NOMO-1 treated with DMSO at 0.1 percent for 48 hours (cell line): ENCODE data around the gene MFAP4.
A peak's percentile ranks its signal among the peaks of the same experiment; 100 is the strongest.

Experiments used
- DNase-seq: peaks from one replicate; lab custom pipeline; 2025; ENCODE audit not compliant: unreplicated experiment; lab: John Stamatoyannopoulos, UW

The MFAP4 gene

DNA sequence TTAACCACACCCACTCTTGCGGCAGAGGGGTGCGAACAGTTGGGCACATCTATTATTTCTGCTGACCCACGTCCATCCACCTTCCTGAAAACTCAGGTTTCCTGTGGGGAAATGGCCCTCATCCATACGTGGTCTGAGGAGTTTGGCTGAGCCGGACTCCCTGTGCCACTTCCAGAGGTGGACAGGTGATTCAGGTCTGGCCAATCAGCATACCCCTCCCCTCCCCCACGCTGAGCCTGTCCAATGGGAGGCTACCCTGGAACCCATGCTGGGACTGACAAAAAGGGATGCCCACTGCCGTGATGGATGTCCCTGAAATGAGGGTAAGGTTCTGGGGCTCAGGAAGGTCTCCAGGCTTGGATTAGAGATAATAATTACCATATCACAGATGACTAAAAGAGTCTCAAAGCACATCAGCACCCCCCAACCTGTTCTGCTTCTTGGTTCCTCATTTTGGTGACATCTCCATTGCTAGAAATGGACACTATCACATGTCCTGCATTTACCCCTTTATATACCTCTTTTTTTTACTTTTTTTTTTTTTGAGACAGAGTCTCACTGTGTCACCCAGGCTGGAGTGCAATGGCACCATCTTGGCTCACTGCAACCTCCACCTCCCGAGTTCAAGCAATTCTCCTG is 14.0 kb downstream of the MFAP4 start:
- peak; percentile 54 for DNase-seq

DNA sequence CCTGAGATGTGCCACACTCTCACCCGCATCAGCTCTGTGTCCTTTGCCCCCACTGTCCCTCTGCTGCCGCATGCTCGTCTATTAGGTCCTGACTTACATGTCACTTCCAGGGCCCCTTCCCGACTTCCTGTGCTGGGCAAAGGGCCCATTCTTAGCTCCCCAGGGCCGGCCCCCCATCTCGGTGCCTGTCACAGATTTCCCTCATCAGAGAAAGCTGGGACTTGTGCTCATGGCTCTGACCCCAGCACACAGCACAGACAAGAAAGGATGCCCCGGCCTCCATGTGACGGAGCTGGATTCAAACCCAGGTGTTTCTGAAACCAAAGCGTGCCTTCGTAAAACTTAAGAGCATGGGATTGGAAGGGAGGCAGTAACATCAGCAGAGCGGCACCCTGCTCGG is 14.6 kb downstream of the MFAP4 start:
- no peak for DNase-seq

DNA sequence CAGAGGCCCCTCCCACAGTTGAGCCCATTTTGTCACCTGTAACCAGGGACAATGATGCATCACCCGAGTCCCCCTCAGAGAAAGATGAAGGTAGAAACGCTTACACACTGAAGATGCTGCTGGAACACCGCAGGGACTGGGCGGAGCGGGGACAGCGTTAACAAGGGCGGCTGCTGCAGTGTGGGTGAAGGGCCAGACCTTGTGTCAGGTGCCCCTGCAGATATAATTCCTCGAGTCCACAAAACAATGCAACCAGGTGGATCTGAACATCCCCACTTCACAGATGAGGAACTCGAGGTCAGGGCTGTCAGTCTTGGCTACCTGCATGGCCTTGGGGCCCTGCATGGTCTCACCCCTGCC is 15.0 kb downstream of the MFAP4 start:
- DNase-seq, result no peak

- DNase-seq, result no peak
Measured at GRCh38 chr17:19371259-19372010, 15.6 kb downstream of the MFAP4 start.

DNA sequence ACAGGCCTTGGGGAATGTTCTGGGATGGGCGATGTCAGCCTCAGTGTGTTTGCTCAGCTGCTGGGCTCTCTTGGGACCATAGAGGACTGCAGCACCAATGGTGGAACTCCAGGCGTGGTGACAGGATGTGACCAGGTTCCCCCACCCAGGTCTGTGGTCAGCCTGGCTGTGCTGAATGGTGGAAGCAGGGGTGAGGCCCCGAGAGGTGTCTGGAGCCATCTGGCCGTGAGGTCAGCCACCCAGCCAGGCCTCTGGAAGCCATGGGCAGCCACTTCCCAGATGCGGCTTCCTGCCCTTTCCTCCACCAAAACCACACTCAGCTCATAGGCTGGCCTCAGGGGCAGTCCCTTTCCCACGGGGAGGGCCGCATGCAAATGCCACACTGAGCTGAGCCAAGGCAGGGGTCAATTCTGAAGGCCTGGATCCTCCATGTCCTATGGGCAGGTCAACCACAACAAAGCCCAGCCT is 16.5 kb downstream of the MFAP4 start:
- DNase-seq, result no peak

DNA sequence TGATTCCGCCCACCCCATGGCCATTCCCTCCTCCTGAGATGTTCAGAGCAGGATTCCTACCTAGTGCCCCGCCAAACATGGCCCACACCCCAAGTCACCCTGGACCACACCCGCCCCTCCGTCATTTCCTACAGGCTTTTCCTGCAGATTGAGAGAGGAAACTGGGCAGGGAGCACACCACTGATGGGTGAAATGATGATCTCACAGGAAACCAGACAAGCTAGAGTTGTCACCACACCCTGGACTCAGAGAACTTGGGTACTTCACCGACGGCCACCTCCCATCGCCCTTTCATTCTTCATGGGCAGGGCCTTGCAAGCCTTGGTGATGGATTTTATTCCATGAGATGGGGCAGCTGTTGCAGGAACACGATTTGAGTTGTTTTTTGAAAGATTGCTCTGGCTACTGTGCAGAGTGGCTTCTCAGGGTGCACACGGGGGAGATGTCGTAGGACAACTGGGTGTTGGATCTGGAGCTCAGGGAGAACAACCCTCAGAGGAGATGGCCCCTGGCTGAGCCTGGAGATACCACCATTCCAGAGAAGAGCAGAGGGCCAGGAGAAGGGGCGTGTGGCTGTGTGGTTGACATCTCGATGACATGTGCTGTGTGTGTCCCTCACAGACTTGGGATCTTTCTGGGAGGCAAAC is 17.0 kb downstream of the MFAP4 start:
- DNase-seq, result no peak

- no peak for DNase-seq
Measured at GRCh38 chr17:19369107-19369778, 17.7 kb downstream of the MFAP4 start.

DNA sequence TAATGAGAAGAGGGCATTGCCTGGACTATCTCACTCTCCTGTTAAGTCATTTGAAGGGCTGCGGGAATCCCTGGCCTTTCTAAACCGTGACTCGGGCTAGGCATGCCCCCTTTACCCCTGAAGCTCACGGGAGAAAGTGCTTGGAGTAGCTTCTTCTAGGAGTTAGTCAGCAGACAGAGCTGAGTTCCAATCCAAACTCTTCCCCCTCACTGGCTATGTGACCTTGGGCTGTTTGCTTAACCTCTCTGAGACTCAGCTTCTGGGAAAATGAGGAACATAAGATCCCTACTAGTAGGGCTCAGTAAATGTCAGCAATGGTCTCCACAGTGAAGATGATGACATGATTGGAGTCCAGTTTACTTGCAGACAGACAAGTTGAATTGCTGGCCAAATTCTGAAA is 18.8 kb downstream of the MFAP4 start:
- DNase-seq, result no peak

DNA sequence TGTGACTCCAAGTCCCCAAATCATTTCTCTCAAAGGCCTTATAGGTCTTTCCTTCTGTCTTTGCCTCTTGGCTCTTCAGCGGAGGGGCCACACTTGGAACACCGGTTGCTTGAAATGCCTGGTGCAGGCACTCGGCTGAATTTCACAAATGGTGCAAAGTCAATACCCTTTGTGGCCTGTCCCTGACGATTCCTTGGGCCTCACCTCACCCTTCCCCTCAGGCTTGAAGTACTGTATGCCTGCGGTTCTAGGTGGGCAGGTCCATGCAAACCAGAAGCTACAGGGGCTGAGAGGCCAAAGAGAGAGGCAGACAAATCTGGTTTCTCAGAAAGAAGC is 20.4 kb downstream of the MFAP4 start:
- DNase-seq, result no peak

GRCh38 chr17:19365833-19366636 is 21.0 kb downstream of the MFAP4 start:
- no peak for DNase-seq

DNA sequence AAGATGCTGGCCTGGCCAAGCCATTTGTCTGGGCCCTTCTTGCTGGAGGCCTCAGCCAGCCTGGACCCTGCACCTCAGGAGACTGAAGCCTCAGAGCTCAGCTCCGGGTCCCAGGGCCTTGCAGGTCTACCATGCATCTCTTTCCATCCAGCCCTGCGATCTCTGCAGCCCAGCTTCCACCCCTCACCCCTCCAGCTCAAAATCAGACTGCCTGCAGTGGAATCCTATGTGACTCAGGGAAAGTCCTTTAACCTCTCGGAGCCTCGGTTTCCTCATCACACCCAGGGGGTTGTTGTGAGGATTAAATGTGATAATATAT is 21.5 kb downstream of the MFAP4 start:
- no peak for DNase-seq

DNA sequence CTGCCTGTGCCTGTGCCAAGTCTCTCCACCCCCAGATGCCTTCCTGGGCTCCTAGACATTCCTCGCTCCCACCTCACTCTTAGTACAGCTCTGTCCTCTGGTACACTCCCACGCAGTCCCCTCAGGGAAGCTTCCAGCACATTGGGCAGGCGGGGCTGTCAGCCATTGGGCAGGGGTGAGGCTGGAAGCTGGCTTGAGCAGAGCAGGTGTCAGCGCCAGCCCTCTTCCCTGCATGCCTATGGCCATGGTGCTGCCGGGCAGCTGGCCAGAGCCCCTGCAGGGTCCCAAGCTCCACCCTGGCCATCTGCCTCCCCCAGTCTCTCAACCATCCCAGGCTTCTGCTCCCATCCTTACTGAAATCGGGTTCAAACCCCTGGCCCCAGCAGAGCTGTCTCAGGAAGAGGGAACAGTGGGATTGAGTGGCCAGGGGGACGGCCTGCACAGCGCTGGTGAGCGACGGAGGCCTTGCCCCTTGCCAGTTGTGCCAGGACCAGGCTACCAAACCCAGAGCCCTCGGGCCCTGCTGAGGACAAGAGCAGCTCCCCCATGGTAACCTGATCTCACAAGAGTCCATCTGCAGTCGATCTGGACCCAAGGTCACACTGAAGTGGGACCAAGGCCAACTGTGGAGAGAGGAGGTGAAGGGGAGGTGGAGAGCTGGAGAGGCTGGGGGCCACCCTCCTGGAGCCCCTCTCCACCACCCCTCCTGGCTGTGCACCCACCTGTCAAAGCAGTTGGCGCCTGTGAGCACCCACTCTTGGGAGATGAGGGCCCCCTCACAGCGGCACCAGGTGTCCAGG is 22.1 kb downstream of the MFAP4 start:
- DNase-seq, result no peak

GRCh38 chr17:19363460-19364035 is 23.4 kb downstream of the MFAP4 start:
- DNase-seq, result no peak

GRCh38 chr17:19363114-19363438 is 23.9 kb downstream of the MFAP4 start:
- DNase-seq, result no peak

DNA sequence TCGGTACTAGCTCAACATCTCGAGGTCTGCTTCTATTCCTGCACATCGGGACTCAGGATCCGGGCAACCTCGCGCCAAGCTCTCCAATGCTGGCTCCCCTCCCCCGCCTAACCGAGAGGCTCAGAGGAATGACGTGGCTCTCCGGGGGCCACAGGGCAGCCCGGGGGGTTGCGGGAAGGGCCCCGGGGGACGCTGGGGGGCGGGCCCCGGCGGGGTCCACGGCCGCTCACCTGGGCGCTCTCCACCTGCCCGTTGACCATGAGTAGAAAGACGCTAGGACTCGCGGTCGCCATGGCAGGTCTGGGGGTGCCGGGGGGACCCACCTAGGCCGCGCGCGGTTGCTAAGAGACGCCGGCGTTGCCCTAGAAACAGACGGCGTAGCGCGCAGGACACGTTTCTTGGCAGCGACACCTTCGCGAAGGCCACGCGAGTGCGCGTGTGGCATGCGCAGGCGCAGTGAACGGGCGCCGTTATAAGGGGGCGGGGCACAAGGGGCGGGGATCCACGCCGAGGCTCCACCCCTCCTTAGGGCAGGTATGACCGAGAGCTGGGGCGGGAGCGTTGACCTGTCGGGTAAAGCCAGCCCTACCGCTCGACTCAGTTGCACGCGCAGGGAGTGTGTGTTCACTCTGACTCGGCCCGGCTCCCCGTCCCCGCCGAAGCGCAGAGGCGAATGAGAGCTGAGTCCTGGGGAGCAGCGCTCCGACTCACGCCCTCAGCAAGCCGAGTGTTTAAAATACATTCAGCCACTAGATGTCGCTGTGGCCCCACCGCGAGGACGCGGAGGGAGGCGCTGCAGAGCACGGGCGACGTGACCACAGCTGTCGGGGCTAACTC is 24.5 kb downstream of the MFAP4 start, which contains the start of gene B9D1:
Gene B9D1 (minus strand): TSS at position 447 of the 837 bp plus-strand sequence. CDS start 154 bp downstream, at position 293.
- DNase-seq, result peak; percentile 81

- no peak for DNase-seq
Measured at GRCh38 chr17:19361944-19362276, 25.1 kb downstream of the MFAP4 start.

GRCh38 chr17:19361326-19361725 is 25.7 kb downstream of the MFAP4 start:
- no peak for DNase-seq

- no peak for DNase-seq
Measured at GRCh38 chr17:19360772-19361171, 26.2 kb downstream of the MFAP4 start.

- DNase-seq, result no peak
Measured at GRCh38 chr17:19359856-19360255, 27.1 kb downstream of the MFAP4 start.
